Right lobe of liver (tissue), 6 donors: Measurements from ENCODE around the gene MCOLN2. TPM values are rescaled to one million over a fixed set of nuclear protein-coding genes. Genes with fewer than 3 reads are reported as not detected.

Source experiments
- ATAC-seq, 4 donors: fragments of 200-7000 bp; cut with Tn5 transposase; one replicate each; pipeline ENCODE4 v1.9.1; 2020; ENCODE audit warnings: mild to moderate bottlenecking in 4 of 4, moderate library complexity in 4 of 4
- DNase-seq, 3 donors: peaks; one replicate each; pipeline ENCODE4 v3.0.0-alpha.2; 2020
- H3K27ac ChIP-seq, 3 donors: fragments of 200-600 bp; one replicate each; pipeline ENCODE4 v1.8.0; 2022
- H3K27me3 ChIP-seq, 2 donors: fragments of 200-600 bp; one replicate each; pipeline ENCODE4 v1.8.0; 2022
- H3K36me3 ChIP-seq, 4 donors: fragments of 200-600 bp; sonication (generic) in 1 of 4; one replicate each; pipeline versions ENCODE4 v1.5.1 to v1.8.0; 2017 to 2022; ENCODE audit warnings: control low read depth in 1 of 4
- H3K4me1 ChIP-seq, 4 donors: fragments of 200-600 bp; sonication (generic) in 1 of 4; one replicate each; pipeline versions ENCODE4 v1.5.1 to v1.8.0; 2017 to 2022; ENCODE audit warnings: control low read depth in 1 of 4
- H3K4me3 ChIP-seq, 3 donors: fragments of 200-600 bp; one replicate each; pipeline ENCODE4 v1.8.0; 2022
- H3K9me3 ChIP-seq, 4 donors: fragments of 200-600 bp; sonication (generic) in 1 of 4; one replicate each; pipeline versions ENCODE4 v1.5.1 to v1.8.0; 2017 to 2022; ENCODE audit warnings: control low read depth in 1 of 4
- POLR2A ChIP-seq: fragments of 450-650 bp; IDR thresholded peaks from one replicate; pipeline ENCODE4 v1.6.1; 2017; ENCODE audit warnings: antibody characterized with exemption, mild to moderate bottlenecking
- WGBS: methylation state at CpG from one replicate; pipeline ENCODE4 v1.1.6; 2018; ENCODE audit warnings: low coverage, low lambda C conversion rate; ENCODE audit not compliant: insufficient coverage; ENCODE audit errors: missing lambda C conversion rate; 5-methylcytosine and 5-hydroxymethylcytosine counted together
- intact Hi-C, 2 donors: fragments of 100-400 bp; cut with DNase I; formaldehyde crosslinking; loops; one replicate each; pipeline versions ENCODE4 v1.11.2 to v1.14.1; 2022
- total RNA-seq, 6 experiments: library from RNA; depleted of rRNA in 2 of 6; stranded (reverse); fragments of >200 nt in 2 of 6; fragmentation: NEBNext Ultra II Directional in 3 of 6; extraction: Animal tissue kit (Norgen Biotek cat#: 25700) in 3 of 6; gene quantifications; one replicate each; pipeline versions ENCODE4 v1.1.0 to v1.2.4, GENCODE V29; 2016 to 2023
- TF ChIP-seq, protein P1 (sequence below), 4 donors: fragments of 200-600 bp in 3 of 4; fragments of 450-650 bp in 1 of 4; IDR thresholded peaks; one replicate each; pipeline versions ENCODE4 v1.5.1 to v1.8.0; 2016 to 2022; ENCODE audit warnings: antibody characterized with exemption in 4 of 4, mild to moderate bottlenecking in 2 of 4
- donor health status: DM: no; HTN: yes; CAD: no.
- donor health status: DM: no; HTN: no; CAD: no.
- donor health status: DM: no; HTN: no; CAD: no.
- donor health status: DM: no; HTN: yes; CAD: no.
- donor health status: DM: no; HTN: yes; CAD: no.

Gene MCOLN2
- total RNA-seq, 6 experiments from 2014 or later = 0.09 to 0.19 TPM; not detected in 4

DNA sequence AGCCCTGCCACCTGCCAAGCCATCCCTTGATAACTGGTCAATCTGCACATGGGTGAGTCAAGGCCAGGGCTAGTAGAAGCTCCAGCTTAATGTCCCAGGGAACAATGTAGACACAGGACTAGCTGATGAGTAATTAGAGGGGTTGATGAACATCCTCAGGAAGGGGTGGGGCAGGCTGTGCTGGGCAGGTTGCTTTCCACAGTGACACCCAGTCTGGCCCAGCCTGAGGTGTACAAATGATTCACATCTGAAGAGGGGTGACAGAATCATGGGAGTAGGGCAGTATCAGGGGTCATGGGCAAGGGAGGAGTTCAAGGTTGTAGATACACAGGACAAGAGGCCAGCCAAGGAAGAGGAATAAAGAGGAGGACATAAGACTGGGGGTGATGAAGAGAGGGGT, 108.2 kb downstream of the MCOLN2 start:
- Histone ChIP-seq H3K9me3 (no peaks in the 10 kb centered on the region), H3K27me3 (peaks cover 3 to 11% of the 10 kb centered on the region in 2 donors), H3K36me3 (no peaks in the 10 kb centered on the region), H3K4me3 (no peak overlapping the region), H3K4me1 (peaks cover 0 to 11% (median 0%) of the 10 kb centered on the region in 4 donors), H3K27ac (no peak overlapping the region)
- ATAC-seq (peak in 1 of 4 donors; percentile 44), DNase-seq (no peak)
- intact Hi-C loops = no loop called here
- no peak for TF ChIP-seq POLR2A
- TF ChIP-seq, protein P1, sequence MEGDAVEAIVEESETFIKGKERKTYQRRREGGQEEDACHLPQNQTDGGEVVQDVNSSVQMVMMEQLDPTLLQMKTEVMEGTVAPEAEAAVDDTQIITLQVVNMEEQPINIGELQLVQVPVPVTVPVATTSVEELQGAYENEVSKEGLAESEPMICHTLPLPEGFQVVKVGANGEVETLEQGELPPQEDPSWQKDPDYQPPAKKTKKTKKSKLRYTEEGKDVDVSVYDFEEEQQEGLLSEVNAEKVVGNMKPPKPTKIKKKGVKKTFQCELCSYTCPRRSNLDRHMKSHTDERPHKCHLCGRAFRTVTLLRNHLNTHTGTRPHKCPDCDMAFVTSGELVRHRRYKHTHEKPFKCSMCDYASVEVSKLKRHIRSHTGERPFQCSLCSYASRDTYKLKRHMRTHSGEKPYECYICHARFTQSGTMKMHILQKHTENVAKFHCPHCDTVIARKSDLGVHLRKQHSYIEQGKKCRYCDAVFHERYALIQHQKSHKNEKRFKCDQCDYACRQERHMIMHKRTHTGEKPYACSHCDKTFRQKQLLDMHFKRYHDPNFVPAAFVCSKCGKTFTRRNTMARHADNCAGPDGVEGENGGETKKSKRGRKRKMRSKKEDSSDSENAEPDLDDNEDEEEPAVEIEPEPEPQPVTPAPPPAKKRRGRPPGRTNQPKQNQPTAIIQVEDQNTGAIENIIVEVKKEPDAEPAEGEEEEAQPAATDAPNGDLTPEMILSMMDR (IDR thresholded peaks at IDR 0.05) = no peak

DNA sequence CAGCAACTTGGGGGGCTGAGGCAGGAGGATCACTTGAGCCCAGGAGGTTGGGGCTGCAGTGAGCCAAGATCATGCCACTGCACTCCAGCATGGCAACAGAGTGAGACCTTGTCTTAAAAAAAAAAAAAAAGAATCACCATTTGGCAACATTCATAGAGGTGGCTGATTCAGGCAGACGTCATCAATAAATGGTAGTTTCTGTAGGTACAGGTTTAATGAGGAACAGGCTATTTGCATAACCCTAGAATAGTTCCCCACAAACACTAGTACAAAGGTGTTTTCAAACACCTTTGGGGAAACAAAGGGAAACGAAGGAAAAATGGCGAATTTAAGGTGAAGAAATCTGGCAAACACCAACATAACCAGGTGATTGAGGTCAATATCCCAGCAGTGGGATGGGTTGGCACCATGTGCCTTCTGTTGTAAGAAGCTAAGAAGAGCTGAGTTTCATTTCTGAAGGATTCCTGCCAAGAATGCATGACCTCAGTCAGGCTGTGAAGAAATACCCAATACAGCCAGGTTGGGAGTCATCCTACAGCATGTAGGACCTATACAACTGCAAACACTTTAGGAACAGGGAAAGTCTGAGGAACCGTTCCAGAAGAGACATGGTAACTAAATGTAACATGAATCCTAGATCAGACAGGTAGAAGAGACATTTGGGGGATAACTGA, 109.5 kb downstream of the MCOLN2 start:
- Histone ChIP-seq H3K27ac (no peak overlapping the region), H3K27me3 (no peaks in the 10 kb centered on the region), H3K4me1 (peaks cover 0 to 2% (median 0%) of the 10 kb centered on the region in 4 donors), H3K9me3 (no peaks in the 10 kb centered on the region), H3K36me3 (no peaks in the 10 kb centered on the region), H3K4me3 (no peak overlapping the region)
- no peak for TF ChIP-seq POLR2A
- TF ChIP-seq, protein P1 (IDR thresholded peaks at IDR 0.05) = no peak
- 50% methylated on average over 4 of the region's 4 CpGs for WGBS
- no peak for DNase-seq
- ATAC-seq = peak in 3 of 4 donors; percentile 33 to 57 (median 48)
- intact Hi-C loops = no loop called here

DNA sequence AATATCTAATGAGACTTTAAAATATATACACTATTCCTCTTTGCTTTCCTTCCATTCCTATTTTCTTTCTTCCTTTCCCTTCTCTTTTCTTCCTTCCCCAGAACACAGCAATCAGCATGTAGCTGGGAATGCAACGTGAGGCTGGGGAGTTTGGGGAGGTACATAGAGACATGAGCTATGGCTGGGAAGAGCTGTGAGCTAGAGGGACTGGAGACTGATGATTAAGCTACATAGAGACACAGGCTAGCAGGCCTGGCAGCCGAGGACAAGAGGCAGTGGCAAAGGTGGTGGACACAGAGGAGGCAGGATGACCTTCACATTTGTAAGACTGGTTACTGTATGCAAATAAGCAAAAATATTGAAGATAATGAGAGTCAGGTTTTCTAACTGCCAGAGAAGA, 111.4 kb downstream of the MCOLN2 start:
- intact Hi-C loops = no loop called here
- Histone ChIP-seq H3K36me3 (no peaks in the 10 kb centered on the region), H3K27ac (no peak overlapping the region), H3K27me3 (no peaks in the 10 kb centered on the region), H3K4me1 (no peaks in the 10 kb centered on the region), H3K4me3 (no peak overlapping the region), H3K9me3 (no peaks in the 10 kb centered on the region)
- DNase-seq (no peak), ATAC-seq (no peak)
- 59% methylated on average over 2 of the region's 2 CpGs for WGBS
- TF ChIP-seq POLR2A = no peak
- TF ChIP-seq, protein P1 (IDR thresholded peaks at IDR 0.05) = no peak

DNA sequence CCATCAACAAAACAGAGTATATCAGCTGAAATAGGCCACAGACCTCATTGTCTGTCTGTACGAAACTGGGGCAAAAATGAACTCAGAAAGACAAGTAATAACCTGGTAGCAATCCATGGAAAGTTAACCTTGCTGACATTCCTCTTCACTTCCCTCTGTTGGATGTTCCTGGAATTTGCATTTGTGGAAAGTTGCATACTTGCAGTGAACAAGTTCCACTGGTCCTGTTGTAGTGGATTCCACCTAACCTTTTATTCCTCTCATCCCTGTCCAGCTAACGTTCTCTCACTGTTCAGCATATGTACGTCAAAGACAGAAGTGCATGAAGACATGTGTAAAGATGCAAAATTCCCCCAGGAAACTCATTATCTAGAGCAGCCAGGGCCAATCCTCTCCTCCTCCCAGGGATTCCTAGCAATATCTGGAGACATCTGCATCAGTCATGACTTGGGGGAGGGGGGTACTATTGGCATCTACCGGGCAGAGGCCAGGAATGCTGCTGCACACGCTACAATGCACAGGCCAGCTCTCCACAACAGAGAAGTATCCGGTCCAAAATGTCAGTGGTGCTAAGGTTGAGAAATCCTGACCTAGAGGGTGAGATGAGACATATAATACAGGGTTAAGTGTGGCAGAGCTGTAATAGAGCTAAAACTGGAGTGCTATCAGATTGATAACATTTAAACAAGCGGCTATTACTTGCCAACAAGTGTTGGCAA, 112.1 kb downstream of the MCOLN2 start:
- ATAC-seq = no peak
- no peaks in the 10 kb centered on the region for H3K9me3 ChIP-seq
- H3K27ac ChIP-seq = no peak overlapping the region
- no peak for TF ChIP-seq POLR2A
- TF ChIP-seq, protein P1 (IDR thresholded peaks at IDR 0.05) = no peak
- H3K27me3 ChIP-seq = no peaks in the 10 kb centered on the region
- no peaks in the 10 kb centered on the region for H3K4me1 ChIP-seq
- no peak overlapping the region for H3K4me3 ChIP-seq
- intact Hi-C loops = no loop called here
- no peak for DNase-seq
- WGBS = 39% methylated on average over 7 of the region's 7 CpGs
- no peaks in the 10 kb centered on the region for H3K36me3 ChIP-seq
